GM18861 (cell line): Measurements from ENCODE around the gene PPM1H.
"Not testable (repeated sequence)": the region's sequence is repeated elsewhere in the genome, so short reads cannot be mapped to it uniquely, and the experiment has no call there.

ENCODE experiments used
- ATAC-seq: cut with Tn5 transposase; IDR thresholded peaks from one replicate; pipeline ENCODE4 v1.9.1; 2021; ENCODE audit not compliant: unreplicated experiment

PPM1H gene

GRCh38 chr12:62738105-62738504 is 196.8 kb downstream of the PPM1H start:
- no peak for ATAC-seq

GRCh38 chr12:62737615-62738014 is 197.3 kb downstream of the PPM1H start:
- ATAC-seq = no peak

- ATAC-seq = no peak
Measured at GRCh38 chr12:62737188-62737587, 197.8 kb downstream of the PPM1H start.

- no peak for ATAC-seq
Measured at GRCh38 chr12:62736596-62736995, 198.4 kb downstream of the PPM1H start.

- ATAC-seq = no peak
Measured at GRCh38 chr12:62732861-62733427, 202.0 kb downstream of the PPM1H start.

GRCh38 chr12:62731055-62731820 is 203.7 kb downstream of the PPM1H start:
- ATAC-seq = no peak

- ATAC-seq = no peak
Measured at GRCh38 chr12:62730649-62731048, 204.3 kb downstream of the PPM1H start.

- not testable (repeated sequence) for ATAC-seq
Measured at GRCh38 chr12:62729579-62730544, 205.1 kb downstream of the PPM1H start.

- no peak for ATAC-seq
Measured at GRCh38 chr12:62728741-62729140, 206.2 kb downstream of the PPM1H start.

GRCh38 chr12:62726471-62726980 is 208.4 kb downstream of the PPM1H start:
- no peak for ATAC-seq

GRCh38 chr12:62725781-62726180 is 209.2 kb downstream of the PPM1H start:
- ATAC-seq = no peak

- no peak for ATAC-seq
Measured at GRCh38 chr12:62724947-62725451, 210.0 kb downstream of the PPM1H start.

GRCh38 chr12:62724285-62724684 is 210.7 kb downstream of the PPM1H start:
- ATAC-seq = no peak

GRCh38 chr12:62722971-62723680 is 211.8 kb downstream of the PPM1H start:
- ATAC-seq = no peak

GRCh38 chr12:62720661-62721330 is 214.2 kb downstream of the PPM1H start:
- no peak for ATAC-seq

GRCh38 chr12:62720025-62720424 is 214.9 kb downstream of the PPM1H start:
- ATAC-seq = no peak

GRCh38 chr12:62718762-62719426 is 216.1 kb downstream of the PPM1H start:
- ATAC-seq = no peak

GRCh38 chr12:62717643-62718042 is 217.3 kb downstream of the PPM1H start:
- no peak for ATAC-seq

- ATAC-seq = no peak
Measured at GRCh38 chr12:62716866-62717525, 218.0 kb downstream of the PPM1H start.
